ENCODE measurements around the gene PRUNE2. TPM values are rescaled to one million over a fixed set of nuclear protein-coding genes. Genes with fewer than 3 reads are reported as not detected.

The PRUNE2 gene
- total and polyA plus RNA-seq, 9 donors: 2.5 to 45.8 (median 13.7) TPM

DNA sequence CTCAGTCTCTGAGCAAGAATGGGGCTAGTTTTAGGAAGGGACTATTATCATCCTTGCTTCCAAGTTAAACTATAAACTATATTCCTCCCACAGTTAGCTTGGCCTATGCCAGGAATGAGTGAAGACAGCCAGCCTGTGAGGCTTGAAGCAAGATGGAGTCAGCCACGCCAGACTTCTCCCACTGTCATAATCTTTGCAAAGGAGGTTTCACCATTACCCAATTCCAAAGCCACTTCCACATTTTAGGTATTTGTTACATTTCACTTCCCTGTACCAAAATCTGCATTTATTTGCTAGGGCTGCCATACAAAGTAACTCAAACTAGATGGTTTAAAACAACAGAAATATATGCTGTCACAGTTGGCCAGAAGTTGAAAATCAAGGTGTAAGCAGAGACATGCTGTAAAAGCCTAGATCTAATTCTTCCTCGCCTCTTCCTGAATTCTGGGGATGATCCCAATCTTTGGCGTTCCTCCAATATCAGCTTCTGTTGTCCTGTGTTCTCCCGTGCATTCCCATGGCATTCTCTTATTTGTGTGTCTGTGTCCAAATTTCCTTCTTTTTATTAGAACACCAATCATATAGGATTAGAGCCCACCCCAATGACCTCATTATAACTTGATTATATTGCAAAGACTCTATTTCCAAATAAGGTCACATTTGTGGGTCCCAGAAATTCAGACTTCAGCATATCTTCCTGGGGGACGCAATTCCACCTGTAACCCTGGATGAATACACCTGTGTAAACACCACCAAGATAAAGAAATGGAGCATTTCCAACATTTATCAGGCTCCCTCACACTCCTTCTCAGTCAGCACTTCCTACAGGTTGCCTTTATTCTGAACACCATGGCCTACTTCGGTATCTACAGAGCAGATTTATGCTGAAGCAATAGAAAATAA, 320.2 kb downstream of the PRUNE2 start:
- H3K27ac ChIP-seq: no peak overlapping the region

DNA sequence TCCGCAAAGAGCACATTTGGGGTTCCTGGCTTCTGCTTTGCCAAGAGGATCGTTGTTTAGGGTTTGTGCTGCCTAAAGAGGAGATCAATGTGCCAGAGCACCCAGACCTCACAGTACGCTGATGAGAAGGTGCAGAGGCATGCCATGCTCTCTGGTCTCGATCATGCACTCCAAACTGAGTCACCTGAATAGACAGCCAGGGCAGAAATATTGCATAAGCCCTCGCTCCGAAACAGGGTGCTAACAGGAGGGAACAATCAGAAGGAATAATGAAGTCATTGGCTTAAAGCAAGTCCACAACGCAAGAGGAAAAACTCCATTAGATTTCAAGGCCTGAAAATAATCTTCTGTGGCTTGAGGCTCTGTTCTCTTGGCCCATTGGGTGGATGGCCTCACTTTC, 322.7 kb downstream of the PRUNE2 start:
- intact Hi-C loops (cut with DNase I): no loop called here

More for the DNA sequence above, 320.2 kb downstream of the PRUNE2 start:
- 69 to 78% (median 72%) methylated on average over 6 of the region's 6 CpGs for WGBS, 3 donors
- Histone ChIP-seq H3K9me3 (no peaks in the 10 kb centered on the region), H3K4me3 (no peak overlapping the region), H3K4me1 (ENCODE audit: insufficient read depth) (no peaks in the 10 kb centered on the region), H3K36me3 (no peaks in the 10 kb centered on the region), H3K27me3 (no peaks in the 10 kb centered on the region)
- TF ChIP-seq, protein P1, sequence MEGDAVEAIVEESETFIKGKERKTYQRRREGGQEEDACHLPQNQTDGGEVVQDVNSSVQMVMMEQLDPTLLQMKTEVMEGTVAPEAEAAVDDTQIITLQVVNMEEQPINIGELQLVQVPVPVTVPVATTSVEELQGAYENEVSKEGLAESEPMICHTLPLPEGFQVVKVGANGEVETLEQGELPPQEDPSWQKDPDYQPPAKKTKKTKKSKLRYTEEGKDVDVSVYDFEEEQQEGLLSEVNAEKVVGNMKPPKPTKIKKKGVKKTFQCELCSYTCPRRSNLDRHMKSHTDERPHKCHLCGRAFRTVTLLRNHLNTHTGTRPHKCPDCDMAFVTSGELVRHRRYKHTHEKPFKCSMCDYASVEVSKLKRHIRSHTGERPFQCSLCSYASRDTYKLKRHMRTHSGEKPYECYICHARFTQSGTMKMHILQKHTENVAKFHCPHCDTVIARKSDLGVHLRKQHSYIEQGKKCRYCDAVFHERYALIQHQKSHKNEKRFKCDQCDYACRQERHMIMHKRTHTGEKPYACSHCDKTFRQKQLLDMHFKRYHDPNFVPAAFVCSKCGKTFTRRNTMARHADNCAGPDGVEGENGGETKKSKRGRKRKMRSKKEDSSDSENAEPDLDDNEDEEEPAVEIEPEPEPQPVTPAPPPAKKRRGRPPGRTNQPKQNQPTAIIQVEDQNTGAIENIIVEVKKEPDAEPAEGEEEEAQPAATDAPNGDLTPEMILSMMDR (IDR thresholded peaks at IDR 0.05): no peak
- no peak for TF ChIP-seq EP300 (IDR thresholded peaks at IDR 0.05)
- no peak for TF ChIP-seq POLR2A (IDR thresholded peaks at IDR 0.05)
- intact Hi-C loops (cut with DNase I): no loop called here
- no peak for DNase-seq

DNA sequence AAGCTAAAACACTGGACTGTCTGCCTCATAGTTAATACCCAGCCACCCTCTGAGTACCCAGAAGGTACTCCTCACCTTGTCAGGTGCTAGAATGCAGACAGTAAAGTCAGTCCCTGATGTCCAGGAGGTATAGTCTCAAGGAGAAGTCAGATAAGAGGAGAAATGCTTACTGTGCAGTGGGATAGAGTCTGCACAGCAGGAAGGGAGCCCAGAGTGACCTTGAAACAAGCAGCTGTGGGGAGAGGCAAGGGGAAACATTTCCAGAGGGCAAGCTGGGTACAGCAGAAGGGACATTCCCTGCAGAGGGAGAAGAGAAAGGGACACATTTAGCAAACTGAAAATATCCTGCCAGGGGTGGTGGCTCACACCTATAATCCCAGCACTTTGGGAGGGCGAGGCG, 324.2 kb downstream of the PRUNE2 start:
- DNase-seq: no peak
- intact Hi-C loops (cut with DNase I): no loop called here
- WGBS, 3 donors: 70 to 84% (median 84%) methylated on average over 2 of the region's 2 CpGs
- H3K36me3 ChIP-seq: no peaks in the 10 kb centered on the region
- TF ChIP-seq, protein P1 (IDR thresholded peaks at IDR 0.05): no peak
- TF ChIP-seq POLR2A (IDR thresholded peaks at IDR 0.05) (no peak), EP300 (IDR thresholded peaks at IDR 0.05) (no peak)
- H3K27me3 ChIP-seq: no peaks in the 10 kb centered on the region
- H3K4me3 ChIP-seq: no peak overlapping the region
- no peaks in the 10 kb centered on the region for H3K9me3 ChIP-seq
- H3K27ac ChIP-seq: no peak overlapping the region
- H3K4me1 ChIP-seq (ENCODE audit: insufficient read depth): no peaks in the 10 kb centered on the region

More for the DNA sequence above, 322.7 kb downstream of the PRUNE2 start:
- 86 to 96% (median 92%) methylated on average over 7 of the region's 7 CpGs for WGBS, 3 donors
- no peak for TF ChIP-seq EP300 (IDR thresholded peaks at IDR 0.05)
- TF ChIP-seq, protein P1 (IDR thresholded peaks at IDR 0.05): no peak
- TF ChIP-seq POLR2A (IDR thresholded peaks at IDR 0.05): no peak
- no peak overlapping the region for H3K27ac ChIP-seq
- DNase-seq: no peak
- no peaks in the 10 kb centered on the region for H3K27me3 ChIP-seq
- no peaks in the 10 kb centered on the region for H3K36me3 ChIP-seq
- no peaks in the 10 kb centered on the region for H3K4me1 ChIP-seq (ENCODE audit: insufficient read depth)
- H3K9me3 ChIP-seq: no peaks in the 10 kb centered on the region
- H3K4me3 ChIP-seq: no peak overlapping the region

DNA sequence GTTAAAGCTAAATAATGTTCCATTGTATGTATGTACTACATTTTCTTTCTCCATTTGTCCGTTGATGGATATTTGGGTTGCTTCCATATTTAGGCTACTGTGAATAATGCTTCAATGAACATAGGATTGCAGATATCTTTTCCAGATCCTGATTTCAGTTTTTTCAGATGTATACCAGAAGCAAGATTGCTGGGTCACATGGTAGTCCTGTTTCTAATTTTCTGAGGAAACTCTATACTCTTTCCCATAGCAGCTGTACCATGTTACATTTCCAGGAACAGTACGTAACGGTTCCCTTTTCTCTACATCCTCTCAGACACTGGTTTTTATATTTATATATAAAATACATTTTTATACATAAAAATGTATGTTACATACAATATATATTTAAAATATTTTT, 325.1 kb downstream of the PRUNE2 start:
- TF ChIP-seq EP300 (IDR thresholded peaks at IDR 0.05) (no peak), POLR2A (IDR thresholded peaks at IDR 0.05) (no peak)
- TF ChIP-seq, protein P1 (IDR thresholded peaks at IDR 0.05): no peak
- Histone ChIP-seq H3K27me3 (no peaks in the 10 kb centered on the region), H3K4me3 (no peak overlapping the region), H3K4me1 (ENCODE audit: insufficient read depth) (no peaks in the 10 kb centered on the region), H3K36me3 (no peaks in the 10 kb centered on the region), H3K9me3 (no peaks in the 10 kb centered on the region), H3K27ac (no peak overlapping the region)
- DNase-seq: no peak
- WGBS, 3 donors: 75 to 79% (median 78%) methylated on average over 3 of the region's 3 CpGs
- intact Hi-C loops (cut with DNase I): no loop called here
